HG03108 (cell line): ENCODE results near the gene LSM3.
A peak's percentile ranks its signal among the peaks of the same experiment; 100 is the strongest.

Experiments used
- ATAC-seq: cut with Tn5 transposase; IDR thresholded peaks from one replicate; pipeline ENCODE4 v1.9.1; 2021; ENCODE audit warnings: moderate library complexity; ENCODE audit not compliant: unreplicated experiment

The LSM3 gene

DNA sequence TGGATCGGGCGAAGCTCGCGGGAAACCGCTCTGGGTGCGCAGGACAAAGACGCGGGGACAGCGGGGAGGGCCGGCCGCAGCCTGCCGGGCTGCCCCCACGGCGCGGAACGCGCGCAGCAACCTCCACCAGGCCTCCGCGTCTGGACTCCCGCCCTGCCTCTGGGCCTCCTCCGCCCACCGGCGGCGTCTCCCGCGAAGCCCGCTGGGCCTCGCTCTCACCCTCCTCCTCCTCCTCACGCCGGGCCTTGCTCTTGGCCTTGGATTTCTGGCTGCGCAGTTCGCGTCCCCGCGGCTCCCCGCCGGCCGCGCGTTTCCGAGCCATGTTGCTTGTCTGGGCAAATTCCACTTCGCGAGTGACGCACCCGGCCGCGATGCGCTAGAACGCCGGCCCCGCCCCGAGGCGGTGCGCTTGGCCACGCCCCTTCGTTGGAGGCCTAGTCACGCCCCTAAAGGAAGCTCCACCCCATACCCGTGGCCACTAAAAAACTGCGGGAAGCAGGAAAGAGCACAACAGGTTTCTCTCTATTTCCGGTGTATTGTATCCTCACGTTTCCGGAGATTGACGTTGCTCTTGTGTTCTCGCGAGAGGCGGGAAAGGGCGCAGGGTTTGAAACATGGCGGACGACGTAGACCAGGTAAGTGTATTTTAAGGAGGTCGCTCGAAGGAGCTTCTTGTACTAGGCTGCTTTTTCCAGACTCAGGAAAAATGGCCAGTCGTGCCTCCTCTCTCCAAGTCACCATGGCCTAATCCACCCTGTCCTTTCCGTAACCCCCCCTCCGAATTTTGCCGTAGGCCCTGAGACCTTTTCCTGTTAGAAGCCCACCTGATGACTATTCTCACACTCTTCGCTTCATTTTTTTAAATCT, at the start of gene LSM3, which contains the start of gene XPC:
Gene LSM3, plus strand, starts transcription at position 571 of the 867 bp plus-strand sequence. Its CDS starts 44 bp downstream, at position 615.
Gene XPC, minus strand, starts transcription at position 355 of the 867 bp plus-strand sequence. Its CDS starts 33 bp downstream, at position 322.
- ATAC-seq = peak; percentile 91

GRCh38 chr3:14129296-14129695, 49.3 kb upstream of the LSM3 start:
- ATAC-seq = no peak

GRCh38 chr3:14130230-14130629, 48.4 kb upstream of the LSM3 start:
- no peak for ATAC-seq

GRCh38 chr3:14130707-14131106, 47.9 kb upstream of the LSM3 start:
- ATAC-seq = no peak

DNA sequence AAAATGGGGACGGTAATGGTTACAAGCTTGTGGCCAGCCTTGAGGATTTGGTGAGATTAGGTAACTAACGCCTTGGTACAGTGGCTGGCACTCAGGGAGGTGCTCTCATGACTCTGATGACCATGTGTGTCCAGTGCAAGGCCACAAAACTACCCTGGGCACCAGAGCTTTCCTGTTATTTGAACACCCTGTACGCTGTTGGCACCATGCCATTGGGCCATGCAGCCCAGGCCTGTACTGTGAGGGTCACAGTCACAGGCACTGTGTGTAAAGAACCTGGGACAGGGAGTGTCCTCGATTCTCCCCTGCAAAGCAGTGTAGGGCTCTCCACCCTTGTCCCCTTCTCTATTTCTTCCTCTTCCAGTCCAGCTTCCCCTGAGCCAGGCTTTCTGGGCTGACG, 47.5 kb upstream of the LSM3 start:
- ATAC-seq = no peak

GRCh38 chr3:14132120-14132519, 46.5 kb upstream of the LSM3 start:
- ATAC-seq = no peak

- no peak for ATAC-seq
These were observed 45.9 kb upstream of the LSM3 start for GRCh38 chr3:14132689-14133088.

GRCh38 chr3:14133188-14133800, 45.3 kb upstream of the LSM3 start:
- no peak for ATAC-seq

- ATAC-seq = no peak
These were observed 44.7 kb upstream of the LSM3 start for GRCh38 chr3:14133876-14134275.

DNA sequence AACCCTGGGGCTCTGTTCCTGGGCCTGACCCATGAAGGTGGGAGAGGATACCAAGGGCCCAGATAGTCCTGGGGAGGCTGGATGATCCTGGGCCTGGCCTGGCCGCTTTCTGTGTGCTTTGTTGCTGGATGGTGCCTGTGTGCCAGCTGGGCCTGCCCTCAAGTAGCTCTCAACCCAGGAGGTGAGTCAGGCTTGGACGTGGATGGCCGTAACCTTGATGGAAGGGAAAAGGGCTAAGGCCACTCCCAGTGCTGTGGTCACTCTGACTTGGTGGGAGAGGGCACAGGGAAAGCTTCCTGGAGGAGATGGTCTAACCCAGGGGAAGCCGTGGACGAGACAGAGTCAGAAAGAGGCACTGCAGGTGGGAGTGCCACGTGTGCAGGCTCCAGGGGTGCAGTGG, 44.3 kb upstream of the LSM3 start:
- ATAC-seq = no peak

- no peak for ATAC-seq
These were observed 43.0 kb upstream of the LSM3 start for GRCh38 chr3:14135581-14135980.

DNA sequence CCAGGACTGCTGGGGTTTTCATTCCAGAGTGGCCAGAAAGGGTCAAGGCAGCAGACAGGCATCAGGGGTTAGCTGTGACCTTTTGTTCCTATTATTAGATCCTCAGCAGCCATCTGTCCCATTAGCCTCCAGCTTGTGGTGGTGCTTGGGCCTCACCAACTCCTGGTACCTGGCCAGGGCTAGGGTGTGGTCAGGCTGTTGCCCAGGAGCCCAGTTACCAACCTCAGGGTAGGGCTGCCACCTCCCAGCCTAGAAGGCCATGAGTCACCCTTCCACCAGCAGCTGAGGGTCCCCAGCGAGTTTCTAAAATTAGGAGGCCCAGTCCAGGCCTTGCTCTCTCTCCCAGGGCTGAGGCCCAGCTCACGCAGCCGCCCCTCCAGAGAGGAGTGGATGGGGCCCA, 41.6 kb upstream of the LSM3 start:
- no peak for ATAC-seq

- ATAC-seq = no peak
These were observed 41.2 kb upstream of the LSM3 start for GRCh38 chr3:14137445-14137844.

DNA sequence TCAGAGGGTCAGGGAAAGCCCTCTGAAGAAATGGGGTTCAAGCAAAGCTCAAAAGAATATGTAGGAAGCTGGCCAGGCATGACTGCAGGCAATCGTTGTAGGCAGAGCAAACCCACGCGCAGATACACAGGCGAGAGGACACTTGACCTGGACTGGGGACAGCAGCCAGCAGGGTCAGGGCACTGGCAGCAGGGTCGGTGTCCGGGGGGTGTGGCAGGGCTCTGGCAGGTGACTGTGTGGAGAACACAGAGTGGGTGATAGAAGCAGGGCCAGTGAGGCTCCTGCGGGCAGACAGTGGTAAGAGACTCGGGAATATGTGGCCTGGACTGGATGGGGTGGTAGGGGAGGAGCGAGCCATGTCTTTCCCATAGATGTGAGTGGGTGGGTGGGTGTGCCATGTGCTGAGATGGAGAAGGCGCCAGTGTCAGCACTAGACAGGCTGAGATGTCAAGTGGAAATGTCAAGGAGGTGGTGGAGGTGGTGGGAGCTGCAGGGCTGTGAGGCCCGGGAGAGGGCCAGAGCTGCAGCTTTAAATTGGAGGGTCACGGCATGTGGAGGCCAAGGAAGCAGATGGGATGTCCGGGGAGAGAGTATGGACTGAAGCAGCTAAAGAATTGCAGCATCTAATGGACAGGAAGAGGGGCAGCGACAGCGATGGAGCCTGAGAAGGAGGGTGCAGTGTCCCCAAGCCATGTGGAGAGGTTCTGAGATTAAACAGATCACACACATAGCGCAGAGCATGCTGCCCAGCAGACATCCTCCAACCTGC, 40.3 kb upstream of the LSM3 start:
- no peak for ATAC-seq

GRCh38 chr3:14138878-14139655, 39.5 kb upstream of the LSM3 start:
- no peak for ATAC-seq

- no peak for ATAC-seq
These were observed 38.8 kb upstream of the LSM3 start for GRCh38 chr3:14139771-14140170.

GRCh38 chr3:14140668-14141067, 37.9 kb upstream of the LSM3 start:
- ATAC-seq = no peak

DNA sequence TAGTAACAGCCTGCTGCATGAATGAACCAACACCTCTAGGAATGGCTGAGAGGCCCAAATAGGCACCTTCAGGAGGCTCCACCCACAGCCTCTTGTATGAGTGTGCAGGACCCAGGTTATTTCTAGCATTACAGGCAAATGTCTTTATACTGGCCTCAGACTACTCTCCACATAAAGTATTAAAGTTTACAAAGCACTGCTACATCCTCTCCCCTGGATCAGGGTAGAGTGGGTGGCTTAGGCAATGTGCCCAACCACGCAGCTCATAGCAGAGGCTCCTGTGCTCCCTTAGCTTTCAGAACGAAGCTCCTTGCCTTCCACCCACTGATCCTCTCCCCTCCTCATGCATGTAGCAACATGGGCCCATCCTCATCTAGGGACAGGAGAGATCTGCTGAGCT, 37.5 kb upstream of the LSM3 start:
- no peak for ATAC-seq

- ATAC-seq = no peak
These were observed 36.8 kb upstream of the LSM3 start for GRCh38 chr3:14141602-14142341.
